IMR-90 (cell line): Measurements from ENCODE around the gene PRKCA. TPM values are rescaled to one million over a fixed set of nuclear protein-coding genes. Genes with fewer than 3 reads are reported as not detected.

Experiments used
- ATAC-seq: fragments of 200-7000 bp; cut with Tn5 transposase; 2 replicates; pipeline ENCODE4 v1.9.1; 2020; ENCODE audit warnings: low read depth, mild to moderate bottlenecking, moderate library complexity
- BruUV-seq: library from RNA; stranded (reverse); fragments of 400-500 nt; replicated peaks from 2 replicates; lab custom pipeline; 2021; lab: Mats Ljungman, UMichigan
- CTCF ChIA-PET: fragments of 300-600 bp; formaldehyde crosslinking; extraction: SDS; loops from one replicate; lab custom pipeline; 2021; ENCODE audit warnings: antibody characterized with exemption; lab: Yijun Ruan, JAX
- POLR2A ChIA-PET: fragments of 300-600 bp; sonication (Branson Sonifier 250); formaldehyde crosslinking; loops from one replicate; lab custom pipeline; 2022; ENCODE audit warnings: antibody characterized with exemption; ENCODE audit not compliant: unreplicated experiment; lab: Charles Lee
- DNase-seq: peaks from one replicate; pipeline ENCODE4 v3.0.0; 2013
- H2AFZ ChIP-seq: replicated peaks from 2 replicates; pipeline ENCODE3; 2013; ENCODE audit warnings: low read length, mild to moderate bottlenecking; ENCODE audit not compliant: poor library complexity
- H2AK5ac ChIP-seq: 2 replicates; pipeline ENCODE4 v1.6.1; 2013; ENCODE audit warnings: low read depth, low read length, inconsistent platforms
- H2AK9ac ChIP-seq: replicated peaks from 2 replicates; pipeline ENCODE3; 2013; ENCODE audit warnings: mild to moderate bottlenecking, low read depth, low read length, moderate library complexity; ENCODE audit not compliant: poor library complexity
- H2BK120ac ChIP-seq: 2 replicates; pipeline ENCODE4 v1.6.1; 2013; ENCODE audit warnings: low read depth, low read length, inconsistent platforms
- H2BK15ac ChIP-seq: 3 replicates; pipeline ENCODE4 v1.6.1; 2013; ENCODE audit warnings: low read depth, low read length, inconsistent platforms
- H2BK20ac ChIP-seq: 2 replicates; pipeline ENCODE4 v1.6.1; 2013; ENCODE audit warnings: low read depth, mild to moderate bottlenecking, inconsistent platforms, low read length, moderate library complexity
- H2BK5ac ChIP-seq: 2 replicates; pipeline ENCODE4 v1.6.1; 2013; ENCODE audit warnings: mild to moderate bottlenecking, low read depth, low read length, inconsistent platforms; ENCODE audit not compliant: poor library complexity, severe bottlenecking
- H3K14ac ChIP-seq: replicated peaks from 2 replicates; pipeline ENCODE4 v1.6.1; 2013; ENCODE audit warnings: low read depth, low read length, inconsistent platforms
- H3K18ac ChIP-seq: 2 replicates; pipeline ENCODE4 v1.6.1; 2013; ENCODE audit warnings: low read depth, low read length, control low read depth
- H3K23ac ChIP-seq: 2 replicates; pipeline ENCODE4 v1.6.1; 2013; ENCODE audit warnings: low read depth, low read length, inconsistent platforms
- H3K27ac ChIP-seq: 2 replicates; pipeline ENCODE4 v1.5.1; 2013; ENCODE audit warnings: mild to moderate bottlenecking, control low read depth, low read length; ENCODE audit not compliant: insufficient read depth
- H3K27me3 ChIP-seq: 2 replicates; pipeline ENCODE4 v1.6.1; 2013; ENCODE audit warnings: low read length; ENCODE audit not compliant: control insufficient read depth, insufficient read depth
- H3K36me3 ChIP-seq: 2 replicates; pipeline ENCODE4 v1.6.1; 2013; ENCODE audit warnings: low read length, mixed read lengths; ENCODE audit not compliant: control insufficient read depth, insufficient read depth
- H3K4ac ChIP-seq: 2 replicates; pipeline ENCODE4 v1.6.1; 2013; ENCODE audit warnings: low read depth, low read length, inconsistent platforms
- H3K4me1 ChIP-seq: 2 replicates; pipeline ENCODE4 v1.6.1; 2013; ENCODE audit warnings: low read length, mixed read lengths; ENCODE audit not compliant: control insufficient read depth, insufficient read depth
- H3K4me2 ChIP-seq: 2 replicates; pipeline ENCODE4 v1.6.1; 2013; ENCODE audit warnings: low read depth, mild to moderate bottlenecking, control low read depth, low read length, moderate library complexity
- H3K4me3 ChIP-seq: 2 replicates; pipeline ENCODE4 v1.5.1; 2013; ENCODE audit warnings: low read depth, mild to moderate bottlenecking, control low read depth, low read length, moderate library complexity; ENCODE audit not compliant: insufficient read depth
- H3K56ac ChIP-seq: 2 replicates; pipeline ENCODE4 v1.6.1; 2013; ENCODE audit warnings: low read length, inconsistent platforms; ENCODE audit not compliant: insufficient read depth; ENCODE audit errors: extremely low read depth
- H3K79me1 ChIP-seq, 2 experiments: 2 replicates each; pipeline ENCODE4 v1.6.1; 2013; ENCODE audit warnings: low read length in 2 of 2, inconsistent platforms in 1 of 2, low read depth in 1 of 2
- H3K9ac ChIP-seq: 2 replicates; pipeline ENCODE4 v1.6.1; 2013; ENCODE audit warnings: low read depth, low read length, control low read depth
- H3K9me1 ChIP-seq: 2 replicates; pipeline ENCODE4 v1.6.1; 2013; ENCODE audit warnings: low read length, inconsistent platforms; ENCODE audit not compliant: insufficient read depth
- H3K9me3 ChIP-seq: 2 replicates; pipeline ENCODE4 v1.6.1; 2013; ENCODE audit warnings: low read length; ENCODE audit not compliant: control insufficient read depth, insufficient read depth
- H4K20me1 ChIP-seq: 2 replicates; pipeline ENCODE4 v1.6.1; 2013; ENCODE audit warnings: low read length, inconsistent platforms; ENCODE audit not compliant: insufficient read depth
- H4K5ac ChIP-seq: 2 replicates; pipeline ENCODE4 v1.6.1; 2013; ENCODE audit warnings: mild to moderate bottlenecking, low read depth, low read length, control low read depth
- H4K8ac ChIP-seq, 2 experiments: 2 replicates each; pipeline ENCODE4 v1.6.1; 2013; ENCODE audit warnings: low read depth in 2 of 2, low read length in 2 of 2, control low read depth in 1 of 2, inconsistent platforms in 1 of 2
- H4K91ac ChIP-seq: 2 replicates; pipeline ENCODE4 v1.6.1; 2013; ENCODE audit warnings: low read depth, low read length, inconsistent platforms; ENCODE audit not compliant: insufficient read depth
- BHLHE40 ChIP-seq: fragments of 150-350 bp; IDR thresholded peaks from 2 replicates; pipeline ENCODE4 v1.6.1; 2016; ENCODE audit warnings: mild to moderate bottlenecking, low read depth, low read length
- CEBPB ChIP-seq: IDR thresholded peaks from 2 replicates; pipeline ENCODE4 v1.6.1; 2012; ENCODE audit warnings: low read depth, low read length, improper control_type of control experiment
- FOS ChIP-seq: fragments of 150-350 bp; IDR thresholded peaks from 2 replicates; pipeline ENCODE4 v1.6.1; 2016; ENCODE audit warnings: low read depth, low read length
- MAFK ChIP-seq: IDR thresholded peaks from 2 replicates; pipeline ENCODE4 v1.6.1; 2012; ENCODE audit warnings: low read depth, low read length, improper control_type of control experiment
- MAZ ChIP-seq: IDR thresholded peaks from 2 replicates; pipeline ENCODE4 v1.6.1; 2012; ENCODE audit warnings: low read depth, mild to moderate bottlenecking, low read length, improper control_type of control experiment, moderate library complexity, borderline replicate concordance
- MXI1 ChIP-seq: IDR thresholded peaks from 2 replicates; pipeline ENCODE4 v1.6.1; 2012; ENCODE audit warnings: low read depth, mild to moderate bottlenecking, low read length, moderate library complexity, borderline replicate concordance
- NFE2L2 ChIP-seq: fragments of 150-350 bp; IDR thresholded peaks from 2 replicates; pipeline ENCODE4 v1.6.1; 2016; ENCODE audit warnings: low read depth, mild to moderate bottlenecking, low read length
- POLR2A ChIP-seq: IDR thresholded peaks from 2 replicates; pipeline ENCODE4 v1.6.1; 2012; ENCODE audit warnings: mild to moderate bottlenecking, low read depth, low read length
- RAD21 ChIP-seq: IDR thresholded peaks from 2 replicates; pipeline ENCODE4 v1.6.1; 2012; ENCODE audit warnings: low read length, improper control_type of control experiment
- RCOR1 ChIP-seq: IDR thresholded peaks from 2 replicates; pipeline ENCODE4 v1.6.1; 2012; ENCODE audit warnings: mild to moderate bottlenecking, low read length, improper control_type of control experiment; ENCODE audit not compliant: insufficient replicate concordance
- RFX5 ChIP-seq: IDR thresholded peaks from 2 replicates; pipeline ENCODE4 v1.8.0; 2012; ENCODE audit warnings: low read depth, mild to moderate bottlenecking, low read length, moderate library complexity
- WGBS, 2 experiments: methylation state at CpG; one replicate each; pipeline versions ENCODE4 v1.1.5 to v1.1.7; 2013; ENCODE audit warnings: missing lambda C conversion rate in 2 of 2; ENCODE audit not compliant: insufficient read length in 1 of 2; ENCODE audit errors: extremely low coverage in 2 of 2; 5-methylcytosine and 5-hydroxymethylcytosine counted together
- dilution Hi-C: fragments of 300-500 bp; cut with HindIII; formaldehyde crosslinking; loops from one replicate; pipeline ENCODE4 v1.14.3; 2018; ENCODE audit warnings: low sequenced_read_pairs; ENCODE audit not compliant: unreplicated experiment
- in situ Hi-C: fragments of 300-500 bp; cut with MboI; formaldehyde crosslinking; loops from 3 replicates; pipeline ENCODE4 v1.14.3; 2019; ENCODE audit warnings: low sequenced_read_pairs, inconsistent platforms, mixed read lengths
- intact Hi-C: fragments of 100-400 bp; cut with micrococcal nuclease; formaldehyde crosslinking; loops from 2 replicates; pipeline ENCODE4 v1.10.0; 2022
- polyA plus RNA-seq, 3 experiments: library from polyadenylated mRNA; depleted of rRNA; stranded (reverse); fragments of >200 nt; gene quantifications; 2 replicates each; pipeline ENCODE4 v1.2.3, GENCODE V29; 2012; ENCODE audit warnings: low replicate concordance in 1 of 3
- total RNA-seq: library from RNA; depleted of rRNA; stranded (reverse); fragments of >200 nt; gene quantifications from 2 replicates; pipeline ENCODE4 v1.2.3, GENCODE V29; 2012
- TF ChIP-seq, protein P1 (sequence below): fragments of 150-350 bp; IDR thresholded peaks from 2 replicates; pipeline ENCODE4 v1.6.1; 2016; ENCODE audit warnings: low read depth, mild to moderate bottlenecking, low read length, moderate library complexity, borderline replicate concordance
- TF ChIP-seq, protein P2 (sequence below): conservative IDR thresholded peaks from 2 replicates; pipeline ENCODE4 v1.5.1; 2012; ENCODE audit warnings: mild to moderate bottlenecking, low read depth, low read length, improper control_type of control experiment
- TF ChIP-seq, protein P3 (sequence below): fragments of 150-350 bp; IDR thresholded peaks from 2 replicates; pipeline ENCODE4 v1.6.1; 2017; ENCODE audit warnings: mild to moderate bottlenecking, antibody characterized with exemption, low read length, low read depth

The PRKCA gene
- total and polyA plus RNA-seq, 2 of the 4 experiments (the other 2 are of a cell fraction), result 31.0 to 46.0 TPM

GRCh38 chr17:66347661-66348514 lies 45.5 kb downstream of the PRKCA start:
- H4K91ac ChIP-seq, result no peak overlapping the region
- H3K9me1 ChIP-seq, result peaks cover 29% of the 10 kb centered on the region
- DNase-seq, result peak; percentile 54
- H2AK5ac ChIP-seq, result peak overlapping the region; percentile 85; the same call in 1 of the 2 replicates
- H3K14ac ChIP-seq, result no peak overlapping the region
- H2BK15ac ChIP-seq, result 0 out of 3 replicates have a peak overlapping the region, but pooled peaks have one; percentile 22
- no peak overlapping the region for H4K5ac ChIP-seq
- H3K4me1 ChIP-seq, result peaks cover 14% of the 10 kb centered on the region
- dilution Hi-C loops, result no loop called here
- CTCF ChIA-PET, result no interaction called here
- in situ Hi-C loops, result no loop called here
- POLR2A ChIA-PET, result no interaction called here
- H4K8ac ChIP-seq, result no peak overlapping the region
- intact Hi-C loops, result no loop called here
- H3K9ac ChIP-seq, result no peak overlapping the region
- no peak overlapping the region for H2BK20ac ChIP-seq
- no peak overlapping the region for H3K56ac ChIP-seq
- H3K18ac ChIP-seq, result no peak overlapping the region
- H3K9me3 ChIP-seq, result no peaks in the 10 kb centered on the region
- no peak overlapping the region for H2BK5ac ChIP-seq
- TF ChIP-seq, protein P1, sequence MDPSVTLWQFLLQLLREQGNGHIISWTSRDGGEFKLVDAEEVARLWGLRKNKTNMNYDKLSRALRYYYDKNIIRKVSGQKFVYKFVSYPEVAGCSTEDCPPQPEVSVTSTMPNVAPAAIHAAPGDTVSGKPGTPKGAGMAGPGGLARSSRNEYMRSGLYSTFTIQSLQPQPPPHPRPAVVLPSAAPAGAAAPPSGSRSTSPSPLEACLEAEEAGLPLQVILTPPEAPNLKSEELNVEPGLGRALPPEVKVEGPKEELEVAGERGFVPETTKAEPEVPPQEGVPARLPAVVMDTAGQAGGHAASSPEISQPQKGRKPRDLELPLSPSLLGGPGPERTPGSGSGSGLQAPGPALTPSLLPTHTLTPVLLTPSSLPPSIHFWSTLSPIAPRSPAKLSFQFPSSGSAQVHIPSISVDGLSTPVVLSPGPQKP, result no peak
- no peak for TF ChIP-seq MAFK
- no peak for TF ChIP-seq FOS
- no peak for TF ChIP-seq RAD21
- TF ChIP-seq, protein P2, sequence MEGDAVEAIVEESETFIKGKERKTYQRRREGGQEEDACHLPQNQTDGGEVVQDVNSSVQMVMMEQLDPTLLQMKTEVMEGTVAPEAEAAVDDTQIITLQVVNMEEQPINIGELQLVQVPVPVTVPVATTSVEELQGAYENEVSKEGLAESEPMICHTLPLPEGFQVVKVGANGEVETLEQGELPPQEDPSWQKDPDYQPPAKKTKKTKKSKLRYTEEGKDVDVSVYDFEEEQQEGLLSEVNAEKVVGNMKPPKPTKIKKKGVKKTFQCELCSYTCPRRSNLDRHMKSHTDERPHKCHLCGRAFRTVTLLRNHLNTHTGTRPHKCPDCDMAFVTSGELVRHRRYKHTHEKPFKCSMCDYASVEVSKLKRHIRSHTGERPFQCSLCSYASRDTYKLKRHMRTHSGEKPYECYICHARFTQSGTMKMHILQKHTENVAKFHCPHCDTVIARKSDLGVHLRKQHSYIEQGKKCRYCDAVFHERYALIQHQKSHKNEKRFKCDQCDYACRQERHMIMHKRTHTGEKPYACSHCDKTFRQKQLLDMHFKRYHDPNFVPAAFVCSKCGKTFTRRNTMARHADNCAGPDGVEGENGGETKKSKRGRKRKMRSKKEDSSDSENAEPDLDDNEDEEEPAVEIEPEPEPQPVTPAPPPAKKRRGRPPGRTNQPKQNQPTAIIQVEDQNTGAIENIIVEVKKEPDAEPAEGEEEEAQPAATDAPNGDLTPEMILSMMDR, result no peak
- TF ChIP-seq BHLHE40, result no peak
- no peak for TF ChIP-seq RFX5
- no peak for TF ChIP-seq MXI1
- no peak for TF ChIP-seq NFE2L2
- no peak for TF ChIP-seq POLR2A
- no peak for TF ChIP-seq CEBPB
- TF ChIP-seq MAZ, result no peak
- TF ChIP-seq RCOR1, result no peak
- TF ChIP-seq, protein P3, sequence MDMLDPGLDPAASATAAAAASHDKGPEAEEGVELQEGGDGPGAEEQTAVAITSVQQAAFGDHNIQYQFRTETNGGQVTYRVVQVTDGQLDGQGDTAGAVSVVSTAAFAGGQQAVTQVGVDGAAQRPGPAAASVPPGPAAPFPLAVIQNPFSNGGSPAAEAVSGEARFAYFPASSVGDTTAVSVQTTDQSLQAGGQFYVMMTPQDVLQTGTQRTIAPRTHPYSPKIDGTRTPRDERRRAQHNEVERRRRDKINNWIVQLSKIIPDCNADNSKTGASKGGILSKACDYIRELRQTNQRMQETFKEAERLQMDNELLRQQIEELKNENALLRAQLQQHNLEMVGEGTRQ, result no peak
- no peaks in the 10 kb centered on the region for H3K27me3 ChIP-seq
- peaks cover 41 to 76% of the 10 kb centered on the region in 2 experiments for H3K79me1 ChIP-seq
- no peak overlapping the region for H2AFZ ChIP-seq
- H3K27ac ChIP-seq, result no peak overlapping the region
- no TSS peak for BruUV-seq
- H3K4ac ChIP-seq, result peak overlapping the region; percentile 37; the same call in 1 of the 2 replicates
- no peak overlapping the region for H3K4me3 ChIP-seq
- H3K4me2 ChIP-seq, result no peak overlapping the region
- H2AK9ac ChIP-seq, result no peak overlapping the region
- H4K20me1 ChIP-seq, result peaks cover 37% of the 10 kb centered on the region; the same call in 1 of the 2 replicates
- H3K36me3 ChIP-seq, result no peaks in the 10 kb centered on the region
- 100% methylated on average over 1 of the region's 10 CpGs; no CpG with 5 or more reads in 1 of the 2 experiments for WGBS, 2 experiments
- peak; percentile 6; the same call in 1 of the 2 replicates for ATAC-seq
- peak overlapping the region; percentile 17; the same call in 1 of the 2 replicates for H2BK120ac ChIP-seq
- H3K23ac ChIP-seq, result no peak overlapping the region
